Stimulated activated CD8-positive, alpha-beta memory T cell treated with anti-CD3 and anti-CD28 coated beads, Interleukin-15, amount 100 ng/mL, for 1 hour (primary cell): ENCODE data around the gene PLD3.
A peak's percentile ranks its signal among the peaks of the same experiment; 100 is the strongest.

ENCODE experiments used
- DNase-seq: peaks from one replicate; pipeline ENCODE4 v3.0.0-alpha.2; 2020; ENCODE audit warnings: low read depth

PLD3 gene

GRCh38 chr19:40348125-40348913 is at the start of gene PLD3, which contains the start of gene C19orf47:
PLD3 (plus strand) TSS chr19:40348695; CDS start chr19:40366484, 17,789 bp downstream.
C19orf47 (minus strand) TSS chr19:40348397; CDS start chr19:40341857, 6,540 bp downstream.
- DNase-seq = peak; percentile 93

GRCh38 chr19:40300668-40301067 is 47.8 kb upstream of the PLD3 start:
- no peak for DNase-seq

GRCh38 chr19:40302224-40303011 is 46.1 kb upstream of the PLD3 start:
- DNase-seq = no peak

GRCh38 chr19:40303765-40304164 is 44.7 kb upstream of the PLD3 start:
- no peak for DNase-seq

GRCh38 chr19:40304306-40304705 is 44.2 kb upstream of the PLD3 start:
- no peak for DNase-seq

GRCh38 chr19:40305403-40305802 is 43.1 kb upstream of the PLD3 start:
- peak; percentile 54 for DNase-seq

GRCh38 chr19:40309666-40310065 is 38.8 kb upstream of the PLD3 start:
- DNase-seq = no peak

GRCh38 chr19:40312533-40312932 is 36.0 kb upstream of the PLD3 start:
- DNase-seq = no peak

GRCh38 chr19:40313229-40313983 is 35.1 kb upstream of the PLD3 start:
- DNase-seq = no peak

- DNase-seq = no peak
Measured at GRCh38 chr19:40314656-40315055, 33.8 kb upstream of the PLD3 start.

GRCh38 chr19:40315812-40316470 is 32.6 kb upstream of the PLD3 start:
- DNase-seq = no peak

- no peak for DNase-seq
Measured at GRCh38 chr19:40317338-40317737, 31.2 kb upstream of the PLD3 start.

GRCh38 chr19:40320558-40320935 is 27.9 kb upstream of the PLD3 start:
- DNase-seq = no peak

- no peak for DNase-seq
Measured at GRCh38 chr19:40321076-40321475, 27.4 kb upstream of the PLD3 start.

GRCh38 chr19:40321566-40322270 is 26.8 kb upstream of the PLD3 start:
- DNase-seq = no peak

- no peak for DNase-seq
Measured at GRCh38 chr19:40322271-40322610, 26.3 kb upstream of the PLD3 start.

GRCh38 chr19:40322951-40323615 is 25.4 kb upstream of the PLD3 start:
- no peak for DNase-seq

GRCh38 chr19:40323705-40324104 is 24.8 kb upstream of the PLD3 start:
- no peak for DNase-seq

GRCh38 chr19:40326201-40326600 is 22.3 kb upstream of the PLD3 start:
- no peak for DNase-seq

- DNase-seq = no peak
Measured at GRCh38 chr19:40331052-40331451, 17.4 kb upstream of the PLD3 start.

GRCh38 chr19:40332669-40333068 is 15.8 kb upstream of the PLD3 start:
- DNase-seq = no peak
